Activated CD4-positive, alpha-beta T cell treated with anti-CD3 and anti-CD28 coated beads, Interleukin-2, amount 50 U/mL, for 16 hours (primary cell): ENCODE results near the gene LTK.

Source experiments
- DNase-seq: peaks from one replicate; pipeline ENCODE4 v3.0.0-alpha.2; 2020

LTK gene

GRCh38 chr15:41523097-41523496, 9.5 kb upstream of the LTK start:
- no peak for DNase-seq

- no peak for DNase-seq
These were observed 8.0 kb upstream of the LTK start for GRCh38 chr15:41521614-41522013.

GRCh38 chr15:41520636-41521035, 7.0 kb upstream of the LTK start:
- DNase-seq: no peak

- no peak for DNase-seq
These were observed 4.3 kb upstream of the LTK start for GRCh38 chr15:41517895-41518449.

GRCh38 chr15:41512940-41513505, 604 bp downstream of the LTK start:
- no peak for DNase-seq

GRCh38 chr15:41512512-41512939, 1.1 kb downstream of the LTK start:
- DNase-seq: no peak

- no peak for DNase-seq
These were observed 1.7 kb downstream of the LTK start for GRCh38 chr15:41511899-41512369.

GRCh38 chr15:41511331-41511898, 2.2 kb downstream of the LTK start:
- no peak for DNase-seq

- DNase-seq: no peak
These were observed 2.9 kb downstream of the LTK start for GRCh38 chr15:41510728-41511127.

- no peak for DNase-seq
These were observed 5.8 kb downstream of the LTK start for GRCh38 chr15:41507820-41508290.

GRCh38 chr15:41506796-41507341, 6.8 kb downstream of the LTK start:
- no peak for DNase-seq

GRCh38 chr15:41505776-41506175, 7.9 kb downstream of the LTK start:
- no peak for DNase-seq

- no peak for DNase-seq
These were observed 8.7 kb downstream of the LTK start for GRCh38 chr15:41504751-41505492.

- no peak for DNase-seq
These were observed 10.0 kb downstream of the LTK start for GRCh38 chr15:41503669-41504010.

- DNase-seq: no peak
These were observed 10.6 kb downstream of the LTK start for GRCh38 chr15:41502795-41503668.

GRCh38 chr15:41501931-41502794, 11.5 kb downstream of the LTK start:
- no peak for DNase-seq

GRCh38 chr15:41501191-41501917, 12.3 kb downstream of the LTK start:
- no peak for DNase-seq

- no peak for DNase-seq
These were observed 14.3 kb downstream of the LTK start for GRCh38 chr15:41499109-41499851.

GRCh38 chr15:41498657-41499056, 15.0 kb downstream of the LTK start:
- no peak for DNase-seq
